K562 (cell line): ENCODE data around the gene PAM.

Experiments
- MXI1 ChIP-seq: IDR thresholded peaks from 2 replicates; pipeline ENCODE4 v1.6.1; 2011; ENCODE audit warnings: low read depth, mild to moderate bottlenecking, improper control_type of control experiment, low read length
- SUPT5H ChIP-seq: fragments of 450-650 bp; IDR thresholded peaks from 2 replicates; pipeline ENCODE4 v1.6.1; 2016
- TSHZ1 ChIP-seq: fragments of 250-450 bp; sonication (Bioruptor Pico); IDR thresholded peaks from 2 replicates; pipeline ENCODE4 v1.4.0; 2020; ENCODE audit warnings: mild to moderate bottlenecking, moderate library complexity

DNA sequence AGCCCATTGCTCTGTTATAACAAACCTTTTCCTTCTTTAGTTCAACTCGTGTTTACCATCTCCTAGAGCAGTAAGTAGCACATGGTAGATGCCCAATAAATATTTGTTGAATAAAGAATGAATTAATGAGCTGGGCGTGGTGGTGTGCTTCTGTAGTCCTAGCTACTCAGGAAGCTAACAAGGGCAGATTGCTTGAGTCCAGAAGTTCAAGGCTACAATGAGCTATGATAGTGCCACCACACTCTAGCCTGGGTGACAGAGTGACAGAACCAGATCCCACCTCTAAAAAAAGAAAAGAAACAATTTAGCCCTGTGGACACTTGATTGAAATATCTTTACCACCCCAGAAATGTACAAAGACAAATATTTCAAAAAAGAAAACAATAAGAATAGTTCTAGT, 14.6 kb upstream of the PAM start:
- no peak for TF ChIP-seq MXI1
- no peak for TF ChIP-seq TSHZ1
- no peak for TF ChIP-seq SUPT5H
